HCT116 (cell line): Measurements from ENCODE around the gene GATAD2B. TPM values are rescaled to one million over a fixed set of nuclear protein-coding genes. Genes with fewer than 3 reads are reported as not detected.

ENCODE experiments used
- ATAC-seq: fragments of 200-7000 bp; cut with Tn5 transposase; 2 replicates; pipeline ENCODE4 v1.9.1; 2020; ENCODE audit warnings: mild to moderate bottlenecking, moderate library complexity
- BruUV-seq: library from RNA; stranded (reverse); fragments of 400-500 nt; replicated peaks from 2 replicates; lab custom pipeline; 2021; lab: Mats Ljungman, UMichigan
- CTCF ChIA-PET: fragments of 300-600 bp; sonication (Branson Sonifier 250); formaldehyde crosslinking; loops from one replicate; lab custom pipeline; 2021; ENCODE audit warnings: antibody characterized with exemption; lab: Charles Lee
- POLR2A ChIA-PET: fragments of 300-600, 350-600 bp; sonication (Branson Sonifier 250); formaldehyde crosslinking; loops from one replicate; lab custom pipeline; 2021; ENCODE audit warnings: antibody characterized with exemption; lab: Charles Lee
- RAD21 ChIA-PET, 2 experiments: fragments of 300-600 bp; sonication (Branson Sonifier 250); formaldehyde crosslinking; loops; one replicate each; lab custom pipeline; 2023; ENCODE audit warnings: low total read pairs in 2 of 2; ENCODE audit not compliant: uncharacterized antibody in 2 of 2, unreplicated experiment in 2 of 2, low non-redundant PET in 1 of 2; lab: Charles Lee
- DNase-seq: peaks from one replicate; pipeline ENCODE4 v3.0.0-alpha.2; 2010; ENCODE audit warnings: low read depth, low spot score
- H2AFZ ChIP-seq: fragments of 200-600 bp; shearing (Covaris generic), sonication (generic); 2 replicates; pipeline ENCODE4 v1.6.1; 2017; ENCODE audit warnings: low read depth, mixed run types, mixed read lengths, antibody characterized with exemption, low read length; ENCODE audit not compliant: poor library complexity, severe bottlenecking
- H3K27ac ChIP-seq: 2 replicates; pipeline ENCODE4 v1.5.1; 2012; ENCODE audit warnings: low read depth, low read length
- H3K27me3 ChIP-seq: fragments of 200-600 bp; sonication (generic); 2 replicates; pipeline ENCODE4 v1.6.1; 2016; ENCODE audit warnings: mixed run types, low read length, mixed read lengths; ENCODE audit not compliant: insufficient read depth
- H3K36me3 ChIP-seq, 2 experiments: fragments of 200-500 bp in 1 of 2; fragments of 200-600 bp in 1 of 2; sonication (Bioruptor generic) in 1 of 2; sonication (generic) in 1 of 2; 2 replicates each; pipeline versions ENCODE4 v1.5.1 to v1.6.1; 2014 to 2016; ENCODE audit warnings: low read length in 2 of 2, inconsistent platforms in 1 of 2, mixed read lengths in 1 of 2, mixed run types in 1 of 2; ENCODE audit not compliant: insufficient read depth in 2 of 2, control insufficient read depth in 1 of 2
- H3K4me1 ChIP-seq, 2 experiments: fragments of 200-600 bp in 1 of 2; sonication (generic) in 1 of 2; 2 replicates each; pipeline versions ENCODE4 v1.5.1 to v1.6.1; 2012 to 2017; ENCODE audit warnings: low read length in 2 of 2, inconsistent platforms in 1 of 2, mild to moderate bottlenecking in 1 of 2, mixed read lengths in 1 of 2, mixed run types in 1 of 2, moderate library complexity in 1 of 2; ENCODE audit not compliant: insufficient read depth in 2 of 2, control insufficient read depth in 1 of 2
- H3K4me2 ChIP-seq: fragments of 200-600 bp; sonication (generic); 2 replicates; pipeline ENCODE4 v1.6.1; 2017; ENCODE audit warnings: mixed run types, low read length, mixed read lengths
- H3K4me3 ChIP-seq, 2 experiments: fragments of 200-600 bp in 1 of 2; sonication (generic) in 1 of 2; replicated peaks in 1 of 2; 2 replicates each; pipeline ENCODE4 v1.5.1; 2011 to 2016; ENCODE audit warnings: low read length in 2 of 2, control low read depth in 1 of 2, low read depth in 1 of 2, mild to moderate bottlenecking in 1 of 2, mixed read lengths in 1 of 2, mixed run types in 1 of 2
- H3K79me2 ChIP-seq: fragments of 200-600 bp; sonication (generic); 2 replicates; pipeline ENCODE4 v1.6.1; 2017; ENCODE audit warnings: mild to moderate bottlenecking, mixed run types, low read length, moderate library complexity, mixed read lengths; ENCODE audit not compliant: insufficient read depth
- H3K9ac ChIP-seq: fragments of 200-600 bp; sonication (generic); 2 replicates; pipeline ENCODE4 v1.6.1; 2016; ENCODE audit warnings: low read length, mixed read lengths
- H3K9me2 ChIP-seq: fragments of 200-600 bp; sonication (generic), shearing (Covaris generic); 2 replicates; pipeline ENCODE4 v1.6.1; 2017; ENCODE audit warnings: mixed run types, mild to moderate bottlenecking, moderate library complexity; ENCODE audit not compliant: insufficient read depth
- H3K9me3 ChIP-seq, 2 experiments: fragments of 200-500 bp in 1 of 2; fragments of 200-600 bp in 1 of 2; sonication (Bioruptor generic) in 1 of 2; sonication (generic) in 1 of 2; 2 replicates each; pipeline ENCODE4 v1.6.1; 2014 to 2017; ENCODE audit warnings: low read length in 2 of 2, mixed read lengths in 2 of 2, inconsistent platforms in 1 of 2, low read depth in 1 of 2, mild to moderate bottlenecking in 1 of 2, mixed run types in 1 of 2, moderate library complexity in 1 of 2; ENCODE audit not compliant: control insufficient read depth in 1 of 2, insufficient read depth in 1 of 2
- H4K20me1 ChIP-seq: fragments of 200-600 bp; sonication (generic), shearing (Covaris generic); 2 replicates; pipeline ENCODE4 v1.6.1; 2017; ENCODE audit warnings: mixed run types, mild to moderate bottlenecking, moderate library complexity; ENCODE audit not compliant: insufficient read depth
- CBX3 ChIP-seq: IDR thresholded peaks from 2 replicates; pipeline ENCODE4 v1.6.1; 2012; ENCODE audit warnings: low read depth
- CEBPB ChIP-seq: IDR thresholded peaks from 2 replicates; pipeline ENCODE4 v1.6.1; 2012; ENCODE audit warnings: low read depth
- EZH2 ChIP-seq: fragments of 200-600 bp; sonication (generic); IDR thresholded peaks from 2 replicates; pipeline ENCODE4 v1.6.1; 2017; ENCODE audit warnings: antibody characterized with exemption, mixed run types
- FOSL1 ChIP-seq: IDR thresholded peaks from 2 replicates; pipeline ENCODE4 v1.6.1; 2012; ENCODE audit warnings: low read depth
- JUND ChIP-seq: IDR thresholded peaks from 2 replicates; pipeline ENCODE4 v1.6.1; 2012
- MAX ChIP-seq: IDR thresholded peaks from 2 replicates; pipeline ENCODE4 v1.6.1; 2012
- POLR2A ChIP-seq: IDR thresholded peaks from 2 replicates; pipeline ENCODE4 v1.7.0; 2011; ENCODE audit warnings: borderline replicate concordance; ENCODE audit not compliant: insufficient read depth, insufficient read length; ENCODE audit errors: extremely low read depth
- POLR2AphosphoS5 ChIP-seq: IDR thresholded peaks from 2 replicates; pipeline ENCODE4 v1.6.1; 2011; ENCODE audit warnings: mild to moderate bottlenecking, low read depth, low read length, moderate library complexity
- RAD21 ChIP-seq: IDR thresholded peaks from 2 replicates; pipeline ENCODE4 v1.6.1; 2012; ENCODE audit warnings: low read depth, mild to moderate bottlenecking
- SIN3A ChIP-seq: IDR thresholded peaks from 2 replicates; pipeline ENCODE4 v1.6.1; 2012; ENCODE audit warnings: low read depth
- SP1 ChIP-seq: IDR thresholded peaks from 2 replicates; pipeline ENCODE4 v1.6.1; 2012; ENCODE audit warnings: low read depth
- SRF ChIP-seq: IDR thresholded peaks from 2 replicates; pipeline ENCODE4 v1.6.1; 2012; ENCODE audit warnings: low read depth
- TCF7L2 ChIP-seq: IDR thresholded peaks from 2 replicates; pipeline ENCODE4 v1.7.0; 2011; ENCODE audit warnings: borderline replicate concordance, inconsistent platforms; ENCODE audit not compliant: insufficient read depth, insufficient read length; ENCODE audit errors: extremely low read depth
- YY1 ChIP-seq: IDR thresholded peaks from 2 replicates; pipeline ENCODE4 v1.6.1; 2011; ENCODE audit warnings: low read length, low read depth, moderate library complexity, mild to moderate bottlenecking; ENCODE audit not compliant: insufficient replicate concordance; ENCODE audit errors: extremely low read depth
- ZBTB33 ChIP-seq: IDR thresholded peaks from 2 replicates; pipeline ENCODE4 v1.6.1; 2011; ENCODE audit warnings: mild to moderate bottlenecking, low read length, moderate library complexity; ENCODE audit not compliant: insufficient replicate concordance; ENCODE audit errors: extremely low read depth
- ZFX ChIP-seq: fragments of 450-650 bp; IDR thresholded peaks from 2 replicates; pipeline ENCODE4 v1.6.1; 2017
- ZNF274 ChIP-seq: fragments of 200-500 bp; sonication (Bioruptor generic); IDR thresholded peaks from 2 replicates; pipeline ENCODE4 v1.6.1; 2014; ENCODE audit warnings: mild to moderate bottlenecking, low read depth, low read length, inconsistent platforms
- intact Hi-C: fragments of 100-400 bp; cut with micrococcal nuclease; formaldehyde crosslinking; loops from 2 replicates; pipeline ENCODE4 v1.10.0; 2022
- total RNA-seq: library from RNA; stranded (reverse); gene quantifications from one replicate; pipeline ENCODE4 v1.2.1, GENCODE V29; 2021; ENCODE audit not compliant: unreplicated experiment
- TF ChIP-seq, protein P1 (sequence below): IDR thresholded peaks from 2 replicates; pipeline ENCODE4 v1.6.1; 2012; ENCODE audit warnings: low read depth

Gene GATAD2B
- total RNA-seq, 1 experiment from 2014 or later, result 50.2 TPM

GRCh38 chr1:153857505-153857904 is 65.3 kb downstream of the GATAD2B start (continued):
- no peak for TF ChIP-seq YY1
- TF ChIP-seq JUND, result no peak
- no peak for TF ChIP-seq FOSL1

DNA sequence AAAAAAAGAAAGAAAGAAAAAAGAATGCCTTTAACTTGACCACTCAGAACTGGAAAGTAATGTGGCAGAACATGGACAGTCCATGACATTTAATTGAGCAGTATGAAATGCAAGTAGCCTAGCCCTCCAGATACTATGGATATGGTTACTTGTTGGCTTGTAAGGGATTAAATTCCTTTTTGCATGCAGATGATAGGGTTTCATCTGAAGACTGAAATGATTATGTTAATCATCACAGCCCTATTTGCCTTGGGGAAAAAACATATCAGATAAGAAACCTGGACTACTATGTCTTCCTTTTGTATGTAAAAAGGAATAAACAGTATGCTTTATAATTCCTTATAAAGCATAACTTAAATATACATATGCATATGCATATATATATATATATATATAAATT is 66.0 kb downstream of the GATAD2B start:
- ChIA-PET POLR2A (no interaction called here), RAD21 (no interaction called here), CTCF (no interaction called here)
- BruUV-seq, result no TSS peak
- Histone ChIP-seq H4K20me1 (no peaks in the 10 kb centered on the region), H3K9me2 (no peaks in the 10 kb centered on the region), H3K27ac (no peak overlapping the region), H3K4me1 (peaks cover 4 to 6% of the 10 kb centered on the region in 2 experiments), H3K79me2 (peaks cover 3% of the 10 kb centered on the region), H2AFZ (no peak overlapping the region), H3K36me3 (no peaks in the 10 kb centered on the region), H3K4me2 (no peak overlapping the region), H3K27me3 (no peaks in the 10 kb centered on the region), H3K9me3 (no peaks in the 10 kb centered on the region), H3K4me3 (no peak overlapping the region), H3K9ac (no peak overlapping the region)
- intact Hi-C loops, result loop anchor here (10.0 kb wide), 1 partner anchor 48 kb away; no protein-coding TSS in a partner anchor
- DNase-seq (no peak), ATAC-seq (no peak)
- TF ChIP-seq RAD21 (no peak), SP1 (no peak), SRF (no peak), FOSL1 (no peak), POLR2AphosphoS5 (no peak), ZFX (no peak), TCF7L2 (no peak), CBX3 (no peak), POLR2A (no peak), SIN3A (no peak), EZH2 (no peak), MAX (no peak), YY1 (no peak), CEBPB (no peak), ZBTB33 (no peak), ZNF274 (no peak)
- TF ChIP-seq, protein P1, sequence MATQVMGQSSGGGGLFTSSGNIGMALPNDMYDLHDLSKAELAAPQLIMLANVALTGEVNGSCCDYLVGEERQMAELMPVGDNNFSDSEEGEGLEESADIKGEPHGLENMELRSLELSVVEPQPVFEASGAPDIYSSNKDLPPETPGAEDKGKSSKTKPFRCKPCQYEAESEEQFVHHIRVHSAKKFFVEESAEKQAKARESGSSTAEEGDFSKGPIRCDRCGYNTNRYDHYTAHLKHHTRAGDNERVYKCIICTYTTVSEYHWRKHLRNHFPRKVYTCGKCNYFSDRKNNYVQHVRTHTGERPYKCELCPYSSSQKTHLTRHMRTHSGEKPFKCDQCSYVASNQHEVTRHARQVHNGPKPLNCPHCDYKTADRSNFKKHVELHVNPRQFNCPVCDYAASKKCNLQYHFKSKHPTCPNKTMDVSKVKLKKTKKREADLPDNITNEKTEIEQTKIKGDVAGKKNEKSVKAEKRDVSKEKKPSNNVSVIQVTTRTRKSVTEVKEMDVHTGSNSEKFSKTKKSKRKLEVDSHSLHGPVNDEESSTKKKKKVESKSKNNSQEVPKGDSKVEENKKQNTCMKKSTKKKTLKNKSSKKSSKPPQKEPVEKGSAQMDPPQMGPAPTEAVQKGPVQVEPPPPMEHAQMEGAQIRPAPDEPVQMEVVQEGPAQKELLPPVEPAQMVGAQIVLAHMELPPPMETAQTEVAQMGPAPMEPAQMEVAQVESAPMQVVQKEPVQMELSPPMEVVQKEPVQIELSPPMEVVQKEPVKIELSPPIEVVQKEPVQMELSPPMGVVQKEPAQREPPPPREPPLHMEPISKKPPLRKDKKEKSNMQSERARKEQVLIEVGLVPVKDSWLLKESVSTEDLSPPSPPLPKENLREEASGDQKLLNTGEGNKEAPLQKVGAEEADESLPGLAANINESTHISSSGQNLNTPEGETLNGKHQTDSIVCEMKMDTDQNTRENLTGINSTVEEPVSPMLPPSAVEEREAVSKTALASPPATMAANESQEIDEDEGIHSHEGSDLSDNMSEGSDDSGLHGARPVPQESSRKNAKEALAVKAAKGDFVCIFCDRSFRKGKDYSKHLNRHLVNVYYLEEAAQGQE, result no peak
